Measurements from ENCODE around the gene ANXA3. TPM values are rescaled to one million over a fixed set of nuclear protein-coding genes. Genes with fewer than 3 reads are reported as not detected.
"Not testable (repeated sequence)": the region's sequence is repeated elsewhere in the genome, so short reads cannot be mapped to it uniquely, and the experiment has no call there.

ANXA3 gene, protein sequence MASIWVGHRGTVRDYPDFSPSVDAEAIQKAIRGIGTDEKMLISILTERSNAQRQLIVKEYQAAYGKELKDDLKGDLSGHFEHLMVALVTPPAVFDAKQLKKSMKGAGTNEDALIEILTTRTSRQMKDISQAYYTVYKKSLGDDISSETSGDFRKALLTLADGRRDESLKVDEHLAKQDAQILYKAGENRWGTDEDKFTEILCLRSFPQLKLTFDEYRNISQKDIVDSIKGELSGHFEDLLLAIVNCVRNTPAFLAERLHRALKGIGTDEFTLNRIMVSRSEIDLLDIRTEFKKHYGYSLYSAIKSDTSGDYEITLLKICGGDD
- 1 to 10 TPM in 1 of 2 donors, not detected in 1; 5.1 TPM for total RNA-seq
- total RNA-seq: 0 to 0.15 reads per million in 2 donors

DNA sequence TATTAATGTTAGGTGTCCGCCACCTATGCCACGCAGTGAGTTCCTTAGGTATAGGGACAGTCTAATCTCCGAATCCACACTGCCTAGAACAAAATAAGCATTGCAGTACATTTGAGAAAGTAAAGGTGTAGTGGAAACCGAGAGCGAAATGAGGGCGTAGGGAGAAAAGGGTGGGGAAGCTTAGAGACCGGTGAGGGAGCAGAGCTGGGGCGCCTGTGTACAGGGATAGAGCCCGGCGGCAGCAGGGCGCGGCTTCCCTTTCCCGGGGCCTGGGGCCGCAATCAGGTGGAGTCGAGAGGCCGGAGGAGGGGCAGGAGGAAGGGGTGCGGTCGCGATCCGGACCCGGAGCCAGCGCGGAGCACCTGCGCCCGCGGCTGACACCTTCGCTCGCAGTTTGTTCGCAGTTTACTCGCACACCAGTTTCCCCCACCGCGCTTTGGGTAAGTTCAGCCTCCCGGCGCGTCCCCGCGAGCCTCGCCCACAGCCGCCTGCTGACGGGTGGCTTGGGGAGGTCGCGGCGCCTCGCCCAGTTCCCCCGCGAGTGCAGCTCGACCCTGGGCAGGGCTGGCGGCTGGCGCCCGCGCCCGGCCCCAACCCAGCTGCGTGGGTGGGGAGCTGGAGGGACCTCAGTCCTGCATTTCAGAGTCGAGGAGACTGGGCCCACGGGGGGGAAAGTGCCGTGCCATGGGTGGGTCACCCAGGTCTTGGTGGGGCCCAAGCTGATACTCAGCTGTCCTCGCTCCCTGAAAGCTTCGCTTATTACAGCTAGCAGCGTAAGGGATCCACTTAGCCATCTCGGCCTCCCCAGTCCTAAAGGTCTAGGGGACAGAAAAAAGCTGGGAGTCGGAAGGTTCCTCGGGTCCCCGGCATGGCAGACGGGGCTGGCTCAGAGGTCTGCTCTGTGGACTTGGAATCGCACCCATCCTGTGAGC is at the start of gene ANXA3:
Gene ANXA3 (plus strand): TSS at position 351 of the 932 bp plus-strand sequence. CDS start 2,704 bp downstream, outside the sequence.
- peaks cover 51% of the 10 kb centered on the region for H3K27me3 Mint-ChIP-seq
- peaks cover 4% of the 10 kb centered on the region for H3K4me1 Mint-ChIP-seq
- no peak for DNase-seq
- H3K27ac Mint-ChIP-seq: no peak within 1 kb of the TSS
- no peak for ATAC-seq
- H3K9me3 ChIP-seq (ENCODE audit: control insufficient read depth, low read length, poor library complexity, severe bottlenecking): no peaks in the 10 kb centered on the region
- H3K4me3 Mint-ChIP-seq: peak within 1 kb of the TSS; percentile 84
- peaks cover 3% of the 10 kb centered on the region for H3K36me3 Mint-ChIP-seq (ENCODE audit: low read depth)

- H3K4me1 Mint-ChIP-seq; H3K27ac Mint-ChIP-seq; H3K9me3 ChIP-seq (ENCODE audit: control insufficient read depth, low read length, poor library complexity, severe bottlenecking); H3K36me3 Mint-ChIP-seq (ENCODE audit: low read depth); DNase-seq; H3K4me3 Mint-ChIP-seq; ATAC-seq: not testable (repeated sequence)
- H3K27me3 Mint-ChIP-seq: peaks cover 20% of the 10 kb centered on the region
These were observed 45.3 kb upstream of the ANXA3 start for GRCh38 chr4:78506260-78506659.

- peaks cover 20% of the 10 kb centered on the region for H3K27me3 Mint-ChIP-seq
- peaks cover 4% of the 10 kb centered on the region for H3K9me3 ChIP-seq (ENCODE audit: control insufficient read depth, low read length, poor library complexity, severe bottlenecking)
- no peak overlapping the region for H3K4me3 Mint-ChIP-seq
- ATAC-seq (no peak), DNase-seq (no peak)
- H3K36me3 Mint-ChIP-seq (ENCODE audit: low read depth): no peaks in the 10 kb centered on the region
- no peak overlapping the region for H3K27ac Mint-ChIP-seq
- no peaks in the 10 kb centered on the region for H3K4me1 Mint-ChIP-seq
These were observed 42.5 kb upstream of the ANXA3 start for GRCh38 chr4:78509043-78509442.

DNA sequence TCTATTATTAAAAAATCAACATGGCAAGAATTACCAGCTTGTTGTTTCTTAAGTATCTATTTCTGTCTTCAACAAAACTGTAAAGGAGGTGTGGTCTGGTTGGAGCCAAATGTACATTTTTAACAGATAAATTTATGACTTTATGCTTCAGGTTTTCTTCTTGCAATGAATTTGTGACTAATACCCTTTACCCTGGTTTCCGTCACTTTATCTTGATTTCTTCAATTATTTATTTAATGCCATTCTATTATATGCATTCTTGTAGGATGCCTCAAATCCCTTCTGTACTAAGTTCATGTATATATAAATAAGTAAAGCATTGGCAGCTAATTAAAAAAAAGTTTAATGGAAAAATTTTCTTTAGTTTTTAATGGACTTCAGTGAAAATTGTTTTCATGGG is 41.5 kb upstream of the ANXA3 start:
- Mint-ChIP-seq H3K27ac (no peak overlapping the region), H3K36me3 (ENCODE audit: low read depth) (no peaks in the 10 kb centered on the region), H3K27me3 (peaks cover 20% of the 10 kb centered on the region), H3K4me3 (no peak overlapping the region), H3K4me1 (no peaks in the 10 kb centered on the region)
- DNase-seq: no peak
- ATAC-seq: no peak
- peaks cover 4% of the 10 kb centered on the region for H3K9me3 ChIP-seq (ENCODE audit: control insufficient read depth, low read length, poor library complexity, severe bottlenecking)

DNA sequence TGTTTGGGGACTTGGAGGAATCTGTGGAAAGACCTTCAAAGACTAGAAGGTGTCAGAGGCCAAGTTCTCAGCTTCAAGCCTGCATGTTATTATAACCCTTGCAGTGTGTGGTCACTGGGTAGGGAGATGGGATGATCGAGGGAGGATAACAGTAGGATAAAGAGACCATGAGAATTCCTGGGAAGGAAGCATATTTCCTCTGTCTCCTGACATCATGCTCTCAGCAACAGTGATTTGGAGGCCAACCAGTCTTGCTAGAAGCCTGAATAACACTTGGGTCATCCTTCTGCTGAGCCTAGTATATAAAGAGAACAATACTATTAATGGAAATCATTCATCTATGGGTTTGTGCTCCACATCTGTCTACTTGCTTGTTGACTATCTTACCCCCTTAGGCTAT is 40.9 kb upstream of the ANXA3 start:
- no peaks in the 10 kb centered on the region for H3K4me1 Mint-ChIP-seq
- H3K4me3 Mint-ChIP-seq: no peak overlapping the region
- peaks cover 4% of the 10 kb centered on the region for H3K9me3 ChIP-seq (ENCODE audit: control insufficient read depth, low read length, poor library complexity, severe bottlenecking)
- H3K27ac Mint-ChIP-seq: no peak overlapping the region
- H3K36me3 Mint-ChIP-seq (ENCODE audit: low read depth): no peaks in the 10 kb centered on the region
- peaks cover 20% of the 10 kb centered on the region for H3K27me3 Mint-ChIP-seq
- ATAC-seq (no peak), DNase-seq (no peak)

DNA sequence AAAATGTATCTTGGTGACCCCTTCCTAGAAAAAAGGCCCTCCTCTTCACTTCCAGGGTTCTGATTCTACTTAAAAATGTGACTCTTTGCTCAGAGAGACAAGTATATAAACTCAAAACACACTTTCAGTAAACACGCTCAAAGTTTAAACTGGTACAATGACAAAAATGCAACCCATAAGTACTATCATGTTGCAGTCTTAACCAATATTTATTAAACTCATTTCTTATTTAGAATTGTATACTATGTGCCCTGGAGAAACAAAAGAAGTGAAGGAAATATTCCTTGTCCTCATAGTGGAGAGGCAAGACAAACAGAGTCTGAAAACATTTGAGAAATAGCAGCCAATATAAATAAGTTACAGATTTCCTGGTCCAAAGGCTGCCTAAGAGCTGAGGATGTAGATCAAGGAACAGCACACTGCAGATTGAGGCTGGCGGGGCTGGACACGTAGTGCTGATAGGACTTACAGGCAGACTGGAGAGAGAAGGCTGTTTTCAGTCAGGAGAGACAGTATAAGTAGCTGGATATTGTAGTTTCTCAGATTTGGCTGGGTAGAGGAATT is 39.1 kb upstream of the ANXA3 start:
- Mint-ChIP-seq H3K4me3 (no peak overlapping the region), H3K4me1 (peaks cover 2% of the 10 kb centered on the region)

GRCh38 chr4:78513411-78513975 is 38.1 kb upstream of the ANXA3 start:
- ATAC-seq (no peak), DNase-seq (no peak)
- Mint-ChIP-seq H3K4me3 (no peak overlapping the region), H3K36me3 (ENCODE audit: low read depth) (no peaks in the 10 kb centered on the region), H3K27me3 (peaks cover 8% of the 10 kb centered on the region), H3K27ac (no peak overlapping the region), H3K4me1 (peaks cover 2% of the 10 kb centered on the region)
- peaks cover 4% of the 10 kb centered on the region for H3K9me3 ChIP-seq (ENCODE audit: control insufficient read depth, low read length, poor library complexity, severe bottlenecking)

More for the DNA sequence above, 39.1 kb upstream of the ANXA3 start:
- H3K27ac Mint-ChIP-seq: no peak overlapping the region
- ATAC-seq (no peak), DNase-seq (no peak)
- peaks cover 4% of the 10 kb centered on the region for H3K9me3 ChIP-seq (ENCODE audit: control insufficient read depth, low read length, poor library complexity, severe bottlenecking)
- H3K27me3 Mint-ChIP-seq: peaks cover 14% of the 10 kb centered on the region
- H3K36me3 Mint-ChIP-seq (ENCODE audit: low read depth): no peaks in the 10 kb centered on the region

DNA sequence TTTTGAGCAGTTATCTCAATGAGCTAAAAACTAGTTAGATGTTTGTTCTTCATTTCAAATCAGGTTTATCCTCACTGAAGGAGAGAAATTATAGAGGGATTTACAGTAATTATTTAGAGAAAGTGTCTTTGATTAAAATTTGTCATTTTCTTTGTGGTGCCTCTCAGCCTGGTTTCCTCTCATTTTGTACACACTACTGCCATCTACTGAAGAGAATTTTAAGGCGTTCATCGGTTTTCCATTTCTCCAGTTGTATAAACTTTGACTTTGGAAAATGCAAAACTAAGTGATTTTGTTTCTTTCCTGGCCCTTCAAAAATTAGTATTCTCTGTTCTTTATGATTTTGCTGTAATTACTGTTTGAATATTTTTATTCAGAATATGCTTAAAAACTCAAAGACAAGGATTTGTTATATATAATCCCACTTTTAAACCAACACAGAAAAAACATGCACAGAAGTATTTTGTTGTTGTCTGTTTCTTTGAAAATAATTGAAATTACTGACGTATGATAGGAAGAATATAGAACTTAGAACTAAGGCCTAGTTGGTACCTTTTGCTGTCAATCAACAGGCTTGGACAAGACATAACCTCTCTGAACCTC is 34.4 kb upstream of the ANXA3 start:
- Mint-ChIP-seq H3K27me3 (peaks cover 15% of the 10 kb centered on the region), H3K27ac (no peak overlapping the region), H3K4me1 (peaks cover 2% of the 10 kb centered on the region), H3K36me3 (ENCODE audit: low read depth) (peaks cover 2% of the 10 kb centered on the region), H3K4me3 (no peak overlapping the region)
- ATAC-seq: no peak
- no peak for DNase-seq
- no peaks in the 10 kb centered on the region for H3K9me3 ChIP-seq (ENCODE audit: control insufficient read depth, low read length, poor library complexity, severe bottlenecking)

- Mint-ChIP-seq H3K36me3 (ENCODE audit: low read depth) (peaks cover 2% of the 10 kb centered on the region), H3K4me3 (no peak overlapping the region), H3K27ac (no peak overlapping the region), H3K4me1 (peaks cover 2% of the 10 kb centered on the region), H3K27me3 (peaks cover 15% of the 10 kb centered on the region)
- no peak for DNase-seq
- no peaks in the 10 kb centered on the region for H3K9me3 ChIP-seq (ENCODE audit: control insufficient read depth, low read length, poor library complexity, severe bottlenecking)
- ATAC-seq: no peak
These were observed 33.0 kb upstream of the ANXA3 start for GRCh38 chr4:78518561-78518960.

- H3K36me3 Mint-ChIP-seq (ENCODE audit: low read depth): peaks cover 2% of the 10 kb centered on the region
- H3K27me3 Mint-ChIP-seq: peaks cover 20% of the 10 kb centered on the region
- H3K4me3 Mint-ChIP-seq: no peak overlapping the region
- peaks cover 2% of the 10 kb centered on the region for H3K4me1 Mint-ChIP-seq
- H3K27ac Mint-ChIP-seq: no peak overlapping the region
- ATAC-seq (no peak), DNase-seq (no peak)
- no peaks in the 10 kb centered on the region for H3K9me3 ChIP-seq (ENCODE audit: control insufficient read depth, low read length, poor library complexity, severe bottlenecking)
These were observed 31.6 kb upstream of the ANXA3 start for GRCh38 chr4:78519962-78520361.

- peaks cover 2% of the 10 kb centered on the region for H3K4me1 Mint-ChIP-seq
- H3K9me3 ChIP-seq (ENCODE audit: control insufficient read depth, low read length, poor library complexity, severe bottlenecking): no peaks in the 10 kb centered on the region
- no peak for DNase-seq
- H3K27me3 Mint-ChIP-seq: peaks cover 20% of the 10 kb centered on the region
- no peak overlapping the region for H3K4me3 Mint-ChIP-seq
- H3K36me3 Mint-ChIP-seq (ENCODE audit: low read depth): peaks cover 2% of the 10 kb centered on the region
- no peak for ATAC-seq
- no peak overlapping the region for H3K27ac Mint-ChIP-seq
These were observed 30.8 kb upstream of the ANXA3 start for GRCh38 chr4:78520808-78521226.

GRCh38 chr4:78524009-78524408 is 27.6 kb upstream of the ANXA3 start:
- Mint-ChIP-seq H3K4me3 (no peak overlapping the region), H3K27ac (no peak overlapping the region), H3K4me1 (no peaks in the 10 kb centered on the region), H3K27me3 (peaks cover 20% of the 10 kb centered on the region), H3K36me3 (ENCODE audit: low read depth) (peaks cover 2% of the 10 kb centered on the region)
- DNase-seq (no peak), ATAC-seq (no peak)
- no peaks in the 10 kb centered on the region for H3K9me3 ChIP-seq (ENCODE audit: control insufficient read depth, low read length, poor library complexity, severe bottlenecking)

All from T-helper 17 cell (primary cell).